Neural cell (in vitro differentiated cells): ENCODE results near the gene LOXHD1.

Experiments
- CTCF ChIP-seq: fragments of 450-650 bp; IDR thresholded peaks from 2 replicates; pipeline ENCODE4 v1.5.1; 2014; ENCODE audit warnings: antibody characterized with exemption, mild to moderate bottlenecking, moderate library complexity; ENCODE audit not compliant: poor library complexity, severe bottlenecking
- EP300 ChIP-seq: fragments of 450-650 bp; conservative IDR thresholded peaks from 2 replicates; pipeline ENCODE4 v1.6.1; 2014; ENCODE audit warnings: antibody characterized with exemption, mild to moderate bottlenecking, moderate library complexity; ENCODE audit not compliant: poor library complexity, severe bottlenecking
- POLR2AphosphoS5 ChIP-seq: IDR thresholded peaks from 2 replicates; pipeline ENCODE4 v1.6.1; 2012
- REST ChIP-seq: IDR thresholded peaks from 2 replicates; pipeline ENCODE4 v1.6.1; 2012; ENCODE audit warnings: borderline replicate concordance
- SMC3 ChIP-seq: fragments of 450-650 bp; conservative IDR thresholded peaks from 2 replicates; pipeline ENCODE4 v1.6.1; 2014; ENCODE audit warnings: antibody characterized with exemption, mild to moderate bottlenecking, moderate library complexity; ENCODE audit not compliant: poor library complexity

GRCh38 chr18:46475390-46475752, 181.6 kb downstream of the LOXHD1 start:
- TF ChIP-seq CTCF, result no peak
- no peak for TF ChIP-seq SMC3
- no peak for TF ChIP-seq POLR2AphosphoS5
- no peak for TF ChIP-seq EP300
- no peak for TF ChIP-seq REST
